Measurements from ENCODE around the gene AR. TPM values are rescaled to one million over a fixed set of nuclear protein-coding genes. Genes with fewer than 3 reads are reported as not detected.

The AR gene
- total RNA-seq, 4 donors from 2014 or later, result 6.8 to 9.9 (median 8.2) TPM

GRCh38 chrX:67674741-67675140, 130.9 kb downstream of the AR start:
- no peak for DNase-seq
- Histone ChIP-seq H3K27me3 (no peaks in the 10 kb centered on the region), H3K9me3 (no peaks in the 10 kb centered on the region), H3K27ac (no peak overlapping the region), H3K4me1 (peaks cover 0 to 15% of the 10 kb centered on the region in 2 donors), H3K36me3 (no peaks in the 10 kb centered on the region), H3K4me3 (no peak overlapping the region)
- TF ChIP-seq POLR2A (IDR thresholded peaks at IDR 0.05) (no peak), CTCF (IDR thresholded peaks at IDR 0.05 in 4 of 5, conservative IDR thresholded peaks at IDR 0.05 in 1 of 5) (no peak)
- in situ Hi-C loops (cut with MboI; ENCODE audit: low sequenced_read_pairs in 4 of 4), result no loop called here
- intact Hi-C loops (cut with DNase I; ENCODE audit: low total_unique reads), result no loop called here
- no peak for ATAC-seq

- TF ChIP-seq CTCF (IDR thresholded peaks at IDR 0.05 in 4 of 5, conservative IDR thresholded peaks at IDR 0.05 in 1 of 5), result no peak
- TF ChIP-seq POLR2A (IDR thresholded peaks at IDR 0.05), result no peak
- no peak for ATAC-seq
- no peaks in the 10 kb centered on the region for H3K4me1 ChIP-seq
- H3K27ac ChIP-seq, result no peak overlapping the region
- in situ Hi-C loops (cut with MboI; ENCODE audit: low sequenced_read_pairs in 4 of 4), result no loop called here
- intact Hi-C loops (cut with DNase I; ENCODE audit: low total_unique reads), result no loop called here
- H3K9me3 ChIP-seq, result no peaks in the 10 kb centered on the region
- H3K4me3 ChIP-seq, result no peak overlapping the region
- H3K36me3 ChIP-seq, result no peaks in the 10 kb centered on the region
- H3K27me3 ChIP-seq, result no peaks in the 10 kb centered on the region
- no peak for DNase-seq
Measured at GRCh38 chrX:67684136-67684535, 140.3 kb downstream of the AR start.

- intact Hi-C loops (cut with DNase I; ENCODE audit: low total_unique reads) (no loop called here), in situ Hi-C loops (cut with MboI; ENCODE audit: low sequenced_read_pairs in 4 of 4) (no loop called here)
- H3K4me1 ChIP-seq, result peaks cover 0 to 6% of the 10 kb centered on the region in 2 donors
- H3K27me3 ChIP-seq, result no peaks in the 10 kb centered on the region
- DNase-seq (no peak), ATAC-seq (no peak)
- H3K4me3 ChIP-seq, result no peak overlapping the region
- no peaks in the 10 kb centered on the region for H3K36me3 ChIP-seq
- H3K9me3 ChIP-seq, result no peaks in the 10 kb centered on the region
- TF ChIP-seq POLR2A (IDR thresholded peaks at IDR 0.05) (no peak), CTCF (IDR thresholded peaks at IDR 0.05 in 4 of 5, conservative IDR thresholded peaks at IDR 0.05 in 1 of 5) (no peak)
- no peak overlapping the region for H3K27ac ChIP-seq
Measured at GRCh38 chrX:67692246-67692645, 148.4 kb downstream of the AR start.

- Histone ChIP-seq H3K27me3 (no peaks in the 10 kb centered on the region), H3K9me3 (no peaks in the 10 kb centered on the region), H3K27ac (no peak overlapping the region), H3K4me3 (no peak overlapping the region), H3K4me1 (peaks cover 0 to 6% of the 10 kb centered on the region in 2 donors), H3K36me3 (no peaks in the 10 kb centered on the region)
- intact Hi-C loops (cut with DNase I; ENCODE audit: low total_unique reads), result no loop called here
- TF ChIP-seq CTCF (IDR thresholded peaks at IDR 0.05 in 4 of 5, conservative IDR thresholded peaks at IDR 0.05 in 1 of 5), result no peak
- no peak for TF ChIP-seq POLR2A (IDR thresholded peaks at IDR 0.05)
- ATAC-seq, result no peak
- DNase-seq, result no peak
- in situ Hi-C loops (cut with MboI; ENCODE audit: low sequenced_read_pairs in 4 of 4), result no loop called here
Measured at GRCh38 chrX:67693928-67694327, 150.1 kb downstream of the AR start.

GRCh38 chrX:67697452-67697851, 153.6 kb downstream of the AR start:
- Histone ChIP-seq H3K27ac (no peak overlapping the region), H3K4me1 (peaks cover 0 to 6% of the 10 kb centered on the region in 2 donors), H3K27me3 (no peaks in the 10 kb centered on the region), H3K9me3 (no peaks in the 10 kb centered on the region), H3K4me3 (no peak overlapping the region), H3K36me3 (no peaks in the 10 kb centered on the region)
- ATAC-seq (no peak), DNase-seq (no peak)
- in situ Hi-C loops (cut with MboI; ENCODE audit: low sequenced_read_pairs in 4 of 4) (no loop called here), intact Hi-C loops (cut with DNase I; ENCODE audit: low total_unique reads) (no loop called here)
- TF ChIP-seq POLR2A (IDR thresholded peaks at IDR 0.05) (no peak), CTCF (IDR thresholded peaks at IDR 0.05 in 4 of 5, conservative IDR thresholded peaks at IDR 0.05 in 1 of 5) (no peak)
